ENCODE measurements around the gene EMC10.

EMC10 gene

GRCh38 chr19:50432221-50433028, 43.9 kb upstream of the EMC10 start, which contains the start of gene MYBPC2 (continued):
- no peak for TF ChIP-seq ZNF530 (tag by site-specific recombination; IDR thresholded peaks at IDR 0.05; ENCODE audit: low read depth)
- no peak for TF ChIP-seq ZNF776 (tag by site-specific recombination; IDR thresholded peaks at IDR 0.05; ENCODE audit: borderline replicate concordance)
- TF ChIP-seq ZNF416 (tag by site-specific recombination; IDR thresholded peaks at IDR 0.05) = no peak
- no peak for TF ChIP-seq ZNF639 (tag by site-specific recombination; IDR thresholded peaks at IDR 0.05)

GRCh38 chr19:50433201-50434180, 42.8 kb upstream of the EMC10 start:
- Histone ChIP-seq H3K27ac (ENCODE audit: extremely low read depth, low read depth, low read length) (no peak overlapping the region), H3K9me3 (ENCODE audit: control insufficient read depth, insufficient read depth, low read depth, low read length) (no peaks in the 10 kb centered on the region), H3K4me3 (ENCODE audit: low read depth, low read length) (no peak overlapping the region), H3K4me1 (ENCODE audit: control insufficient read depth, insufficient read depth, low read length) (peaks cover 11% of the 10 kb centered on the region), H3K36me3 (ENCODE audit: control insufficient read depth in 2 of 2, insufficient read depth in 1 of 2, low read length in 2 of 2) (no peaks in the 10 kb centered on the region)
- TF ChIP-seq ZNF704 (tag by site-specific recombination; IDR thresholded peaks at IDR 0.05) (no peak), ZNF223 (tag by site-specific recombination; IDR thresholded peaks at IDR 0.05) (peak; percentile 54; the same call in 1 of the 2 replicates), ZNF391 (tag by site-specific recombination; IDR thresholded peaks at IDR 0.05; ENCODE audit: borderline replicate concordance, low read depth) (0 out of 2 replicates have a peak, but pooled peaks have one; percentile 27), ZNF449 (tag by site-specific recombination; IDR thresholded peaks at IDR 0.05) (peak; percentile 44; the same call in 1 of the 2 replicates), PRDM10 (tag by site-specific recombination; IDR thresholded peaks at IDR 0.05) (peak; percentile 92), ZNF548 (tag by site-specific recombination; IDR thresholded peaks at IDR 0.05) (no peak), ZNF274 (IDR thresholded peaks at IDR 0.05; ENCODE audit: low read length) (no peak), ZNF274 (tag by site-specific recombination; IDR thresholded peaks at IDR 0.05; ENCODE audit: borderline replicate concordance) (no peak), YY2 (tag by site-specific recombination; IDR thresholded peaks at IDR 0.05) (no peak), ZNF529 (tag by site-specific recombination; IDR thresholded peaks at IDR 0.05; ENCODE audit: insufficient replicate concordance) (no peak)
- ChIA-PET CTCF (interaction anchor here (0.6 kb wide), 2 partner anchors 12 to 174 kb away, joined by 4 to 5 read pairs; no protein-coding TSS in a partner anchor), POLR2A (no interaction called here)

All from HEK293 (cell line).